LNCaP clone FGC (cell line): ENCODE results near the gene SS18.
A peak's percentile ranks its signal among the peaks of the same experiment; 100 is the strongest.

Source experiments
- DNase-seq: peaks from one replicate; pipeline ENCODE4 v3.0.0-alpha.2; 2011; ENCODE audit warnings: low read depth
- H3K4me3 ChIP-seq: 2 replicates; pipeline ENCODE4 v1.5.1; 2011; ENCODE audit warnings: mild to moderate bottlenecking, low read depth, low read length, control low read depth
- TF ChIP-seq, protein P1 (sequence below): IDR thresholded peaks from 2 replicates; pipeline ENCODE4 v1.5.1; 2012; ENCODE audit warnings: mild to moderate bottlenecking; ENCODE audit not compliant: control insufficient read depth, insufficient read depth; ENCODE audit errors: extremely low read depth

The SS18 gene

DNA sequence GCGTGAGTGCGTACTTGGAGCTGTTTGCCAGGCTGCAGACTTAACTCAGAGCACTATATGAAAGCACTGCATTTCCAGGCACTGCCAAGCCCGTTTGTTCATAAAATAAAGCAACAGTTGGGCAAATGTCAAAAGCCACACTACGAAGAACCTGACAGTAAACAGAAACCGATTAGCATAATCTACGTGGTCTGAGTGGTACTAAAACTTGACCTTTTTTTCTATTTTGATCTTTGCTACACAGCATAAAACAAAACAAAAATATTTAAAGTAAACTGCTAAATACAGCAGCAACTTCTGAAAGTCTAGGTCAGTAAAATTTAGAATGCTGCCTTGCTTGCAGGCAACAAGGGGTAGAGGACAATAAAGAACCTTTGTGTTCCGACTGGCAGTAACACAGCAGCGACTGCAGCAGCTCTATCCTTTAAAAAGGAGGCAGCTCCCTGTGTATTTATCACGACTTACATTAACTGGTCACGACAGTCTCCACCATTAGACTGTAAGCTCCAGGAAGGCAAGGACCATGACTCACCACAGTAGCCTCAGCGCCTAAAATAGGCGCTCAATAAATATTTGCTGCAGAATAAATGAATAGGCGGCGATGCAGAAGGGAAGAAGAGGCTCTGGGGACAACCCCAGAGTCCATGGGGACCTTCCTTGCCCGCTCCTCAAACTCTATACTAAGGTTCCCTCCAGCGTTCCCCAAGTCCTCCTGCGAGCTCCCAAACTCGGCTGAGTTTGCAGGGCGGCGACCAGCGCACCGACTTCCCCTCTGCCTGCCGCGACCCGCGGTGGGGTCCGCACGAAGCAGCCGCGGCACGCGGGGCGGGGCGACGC lies 902 bp downstream of the SS18 start:
- peak overlapping the region; percentile 64 for H3K4me3 ChIP-seq
- TF ChIP-seq, protein P1, sequence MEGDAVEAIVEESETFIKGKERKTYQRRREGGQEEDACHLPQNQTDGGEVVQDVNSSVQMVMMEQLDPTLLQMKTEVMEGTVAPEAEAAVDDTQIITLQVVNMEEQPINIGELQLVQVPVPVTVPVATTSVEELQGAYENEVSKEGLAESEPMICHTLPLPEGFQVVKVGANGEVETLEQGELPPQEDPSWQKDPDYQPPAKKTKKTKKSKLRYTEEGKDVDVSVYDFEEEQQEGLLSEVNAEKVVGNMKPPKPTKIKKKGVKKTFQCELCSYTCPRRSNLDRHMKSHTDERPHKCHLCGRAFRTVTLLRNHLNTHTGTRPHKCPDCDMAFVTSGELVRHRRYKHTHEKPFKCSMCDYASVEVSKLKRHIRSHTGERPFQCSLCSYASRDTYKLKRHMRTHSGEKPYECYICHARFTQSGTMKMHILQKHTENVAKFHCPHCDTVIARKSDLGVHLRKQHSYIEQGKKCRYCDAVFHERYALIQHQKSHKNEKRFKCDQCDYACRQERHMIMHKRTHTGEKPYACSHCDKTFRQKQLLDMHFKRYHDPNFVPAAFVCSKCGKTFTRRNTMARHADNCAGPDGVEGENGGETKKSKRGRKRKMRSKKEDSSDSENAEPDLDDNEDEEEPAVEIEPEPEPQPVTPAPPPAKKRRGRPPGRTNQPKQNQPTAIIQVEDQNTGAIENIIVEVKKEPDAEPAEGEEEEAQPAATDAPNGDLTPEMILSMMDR: no peak
- peak; percentile 22 for DNase-seq

DNA sequence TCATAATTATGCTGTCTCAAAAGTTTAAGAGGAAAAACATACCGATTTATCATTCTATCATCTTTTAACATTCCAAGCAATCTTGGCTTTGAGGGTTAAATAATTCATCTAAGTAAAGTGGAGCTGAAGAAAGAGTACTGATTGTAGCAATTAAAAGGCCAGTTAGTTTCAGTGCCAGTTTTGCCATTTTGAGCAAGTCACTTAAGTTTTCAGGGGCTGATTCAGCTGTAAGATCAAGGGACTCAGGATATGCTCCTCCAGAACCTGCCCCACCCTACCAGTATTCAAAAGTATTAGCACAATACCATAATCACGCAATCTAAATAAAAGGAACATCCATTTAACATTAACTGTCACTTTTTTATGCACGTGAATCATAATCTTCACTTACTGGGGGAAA lies 1.9 kb downstream of the SS18 start:
- H3K4me3 ChIP-seq: peak overlapping the region; percentile 64; the same call in 1 of the 2 replicates
- no peak for DNase-seq

DNA sequence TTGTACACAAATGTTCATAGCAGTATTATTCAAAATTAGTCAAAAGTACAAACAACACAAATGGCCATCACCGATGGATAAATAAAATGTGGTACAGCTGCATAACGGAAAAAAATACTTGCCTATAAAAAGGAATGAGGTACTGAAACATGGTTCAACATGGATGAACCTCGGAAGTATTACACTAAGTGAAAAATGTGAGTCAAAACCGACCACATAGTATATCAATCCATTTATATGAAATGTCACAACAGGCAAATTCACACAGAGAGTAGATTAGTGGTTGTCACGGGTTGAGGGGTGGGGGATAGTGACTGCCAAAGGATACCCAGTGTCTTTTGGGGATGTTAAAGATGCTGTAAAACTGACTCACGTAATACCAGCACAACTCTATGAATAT lies 3.5 kb downstream of the SS18 start:
- no peak overlapping the region for H3K4me3 ChIP-seq
- TF ChIP-seq, protein P1: no peak
- no peak for DNase-seq

More for the DNA sequence above, 1.9 kb downstream of the SS18 start:
- TF ChIP-seq, protein P1: no peak

DNA sequence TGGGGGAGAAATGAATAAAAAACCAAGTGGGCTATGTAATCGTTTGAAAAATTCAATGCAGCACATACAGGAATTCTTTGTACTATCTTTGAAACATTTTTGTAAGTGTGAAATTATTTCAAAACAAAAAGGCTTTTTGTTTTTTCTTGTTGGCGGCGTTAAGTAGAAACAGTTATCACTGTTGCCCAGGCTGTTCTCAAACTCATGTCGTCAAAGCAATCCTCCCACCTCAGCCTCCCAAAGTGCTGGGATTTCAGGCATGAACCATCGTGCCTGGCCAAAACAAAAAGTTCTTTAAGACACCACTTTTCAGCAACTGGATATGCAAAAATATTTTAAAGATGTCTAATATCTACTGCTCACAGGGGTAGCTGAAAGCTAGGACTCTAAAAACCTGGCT lies 5.4 kb downstream of the SS18 start:
- H3K4me3 ChIP-seq: no peak overlapping the region
- TF ChIP-seq, protein P1: no peak
- DNase-seq: no peak

DNA sequence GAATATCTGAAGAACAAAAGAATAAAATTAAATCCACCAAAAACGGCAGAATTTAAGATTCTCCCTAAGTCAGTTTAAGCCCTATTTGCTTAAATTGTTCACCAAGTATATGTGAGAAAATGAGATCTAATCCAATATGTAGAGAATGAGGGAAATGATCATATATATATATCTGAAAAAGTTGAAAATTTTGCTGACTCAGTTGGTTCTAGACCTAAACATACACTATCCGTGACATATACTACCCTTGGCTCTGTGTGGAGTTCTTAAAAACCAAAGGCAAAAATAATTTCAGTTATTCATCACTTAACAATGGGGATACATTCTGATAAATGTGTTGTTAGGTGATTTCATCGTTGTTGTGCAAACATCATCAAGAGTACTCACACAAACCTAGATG lies 7.3 kb downstream of the SS18 start:
- no peak for DNase-seq
- no peak overlapping the region for H3K4me3 ChIP-seq
- TF ChIP-seq, protein P1: no peak

DNA sequence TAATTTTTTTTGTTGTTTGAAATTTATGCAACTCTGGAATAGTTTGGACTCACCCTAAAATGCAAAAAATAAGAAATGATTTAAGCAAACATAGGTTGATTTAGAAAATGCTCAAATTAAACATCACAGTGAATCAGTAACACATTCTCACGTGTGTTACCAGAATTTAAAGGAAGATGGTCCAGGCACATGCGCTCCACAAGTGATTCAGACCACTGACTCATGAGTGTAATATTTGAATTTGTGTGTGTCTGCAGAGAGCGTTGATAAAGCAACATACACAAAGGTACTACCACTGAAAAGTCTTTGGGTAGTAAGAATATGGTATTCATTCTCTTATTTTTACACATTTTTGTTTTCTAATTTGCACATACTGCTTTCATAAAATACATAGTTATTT lies 7.9 kb downstream of the SS18 start:
- DNase-seq: no peak
- TF ChIP-seq, protein P1: no peak
- no peak overlapping the region for H3K4me3 ChIP-seq

DNA sequence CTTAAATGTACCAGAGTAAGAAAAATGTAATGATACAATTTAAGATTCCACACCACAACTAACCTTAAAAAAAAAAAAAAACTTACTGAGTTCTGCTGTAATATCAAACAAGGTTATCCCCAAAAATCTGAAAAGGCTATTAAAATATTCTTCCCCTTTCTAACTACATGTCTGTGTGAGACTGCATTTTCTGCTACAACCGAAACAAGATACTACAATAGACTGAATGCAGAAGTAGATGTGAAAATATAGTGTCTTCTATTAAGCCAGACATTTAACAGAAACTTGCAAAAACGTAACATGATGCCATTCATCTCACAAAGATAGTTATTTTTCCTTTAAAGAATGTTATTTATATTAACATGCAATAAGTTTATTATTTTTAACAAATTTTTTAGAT lies 16.2 kb downstream of the SS18 start:
- TF ChIP-seq, protein P1: no peak
- no peak overlapping the region for H3K4me3 ChIP-seq
- no peak for DNase-seq
